B cell (primary cell): ENCODE data around the gene BNIP5. TPM values are rescaled to one million over a fixed set of nuclear protein-coding genes. Genes with fewer than 3 reads are reported as not detected.

Experiments
- ATAC-seq: fragments of 200-7000 bp; cut with Tn5 transposase; one replicate; pipeline ENCODE4 v1.10.0; 2021; ENCODE audit warnings: low read depth, mild to moderate bottlenecking, moderate number of reproducible peaks, moderate library complexity
- CTCF ChIA-PET: fragments of 350-600 bp; sonication (Branson Sonifier 250); formaldehyde crosslinking; loops from one replicate; lab custom pipeline; 2021; ENCODE audit warnings: antibody characterized with exemption, inconsistent platforms; lab: Charles Lee
- POLR2A ChIA-PET: fragments of 350-600 bp; sonication (Branson Sonifier 250); formaldehyde crosslinking; loops from one replicate; lab custom pipeline; 2021; ENCODE audit warnings: antibody characterized with exemption; lab: Charles Lee
- DNase-seq: peaks from one replicate; pipeline ENCODE4 v3.0.0; 2013
- H2AFZ ChIP-seq: 2 replicates; pipeline ENCODE4 v1.6.1; 2012; ENCODE audit warnings: mild to moderate bottlenecking, low read depth, low read length; ENCODE audit not compliant: insufficient read depth, poor library complexity, severe bottlenecking
- H3K27ac ChIP-seq, 2 donors: 1 replicate in 1 of 2; 2 replicates in 1 of 2; pipeline ENCODE4 v1.5.1; 2012 to 2013; ENCODE audit warnings: low read length in 2 of 2, mild to moderate bottlenecking in 2 of 2, moderate library complexity in 1 of 2
- H3K27me3 ChIP-seq, 4 experiments: fragments of 200-600 bp in 1 of 4; sonication (generic) in 1 of 4; replicated peaks in 1 of 4; 1 replicate in 2 of 4; 2 replicates in 2 of 4; pipeline versions ENCODE4 v1.6.1 to v1.7.0; 2013 to 2016; ENCODE audit warnings: low read length in 3 of 4, mild to moderate bottlenecking in 2 of 4, mixed read lengths in 1 of 4, moderate library complexity in 1 of 4; ENCODE audit not compliant: insufficient read depth in 4 of 4, control insufficient read depth in 3 of 4; ENCODE audit errors: control extremely low read depth in 1 of 4
- H3K36me3 ChIP-seq, 2 experiments: replicated peaks in 1 of 2; 1 replicate in 1 of 2; 2 replicates in 1 of 2; pipeline versions ENCODE4 v1.6.1 to v1.7.1; 2013; ENCODE audit warnings: low read length in 1 of 2; ENCODE audit not compliant: insufficient read depth in 2 of 2, control insufficient read depth in 1 of 2; ENCODE audit errors: control extremely low read depth in 1 of 2, extremely low read depth in 1 of 2
- H3K4me1 ChIP-seq, 2 donors: fragments of 200-600 bp in 1 of 2; sonication (generic) in 1 of 2; 1 replicate in 1 of 2; 2 replicates in 1 of 2; pipeline versions ENCODE4 v1.5.1 to v1.6.1; 2013 to 2017; ENCODE audit warnings: low read length in 2 of 2; ENCODE audit not compliant: control insufficient read depth in 2 of 2, insufficient read depth in 2 of 2
- H3K4me2 ChIP-seq: replicated peaks from 2 replicates; pipeline ENCODE3; 2012; ENCODE audit warnings: mild to moderate bottlenecking, low read depth, low read length; ENCODE audit not compliant: poor library complexity, severe bottlenecking
- H3K4me3 ChIP-seq, 5 experiments: fragments of 200-600 bp in 1 of 5; sonication (generic) in 1 of 5; 1 replicate in 3 of 5; 2 replicates in 2 of 5; pipeline versions ENCODE4 v1.5.1 to v1.7.0; 2011 to 2016; ENCODE audit warnings: low read length in 4 of 5, mild to moderate bottlenecking in 4 of 5, low read depth in 2 of 5, control low read depth in 1 of 5, moderate library complexity in 1 of 5; ENCODE audit not compliant: insufficient read depth in 1 of 5; ENCODE audit errors: control extremely low read depth in 1 of 5, extremely low read depth in 1 of 5
- H3K79me2 ChIP-seq: fragments of 200-600 bp; sonication (generic); one replicate; pipeline ENCODE4 v1.6.0; 2016; ENCODE audit warnings: low read length; ENCODE audit not compliant: control insufficient read depth, insufficient read depth
- H3K9ac ChIP-seq: fragments of 200-600 bp; sonication (generic); 2 replicates; pipeline ENCODE4 v1.6.1; 2017; ENCODE audit warnings: mild to moderate bottlenecking, low read length, moderate library complexity
- H3K9me3 ChIP-seq, 3 donors: one replicate each; pipeline versions ENCODE4 v1.6.1 to v1.7.1; 2013; ENCODE audit warnings: low read length in 2 of 3; ENCODE audit not compliant: control insufficient read depth in 2 of 3, insufficient read depth in 1 of 3; ENCODE audit errors: control extremely low read depth in 1 of 3
- H4K20me1 ChIP-seq: 2 replicates; pipeline ENCODE4 v1.6.0; 2012; ENCODE audit warnings: mild to moderate bottlenecking, low read length; ENCODE audit not compliant: insufficient read depth, control insufficient read depth, poor library complexity, severe bottlenecking
- H3K27ac Mint-ChIP-seq: one replicate; pipeline ENCODE4 v1.8.0; 2021; ENCODE audit warnings: mixed read lengths
- H3K27me3 Mint-ChIP-seq: one replicate; pipeline ENCODE4 v1.8.0; 2021; ENCODE audit warnings: mixed read lengths
- H3K4me1 Mint-ChIP-seq: one replicate; pipeline ENCODE4 v1.8.0; 2021; ENCODE audit warnings: mixed read lengths
- H3K4me3 Mint-ChIP-seq: one replicate; pipeline ENCODE4 v1.8.0; 2021; ENCODE audit warnings: mixed read lengths
- H3K9me3 Mint-ChIP-seq: one replicate; pipeline ENCODE4 v1.8.0; 2022; ENCODE audit warnings: mixed read lengths; ENCODE audit not compliant: insufficient read depth
- CTCF ChIP-seq: fragments of 200-600 bp; IDR thresholded peaks from one replicate; pipeline ENCODE4 v1.8.0; 2022; ENCODE audit warnings: antibody characterized with exemption, mild to moderate bottlenecking
- EZH2 ChIP-seq: IDR thresholded peaks from 2 replicates; pipeline ENCODE4 v1.6.1; 2012; ENCODE audit warnings: borderline replicate concordance, low read depth, mild to moderate bottlenecking, moderate library complexity, low read length; ENCODE audit not compliant: insufficient read depth, poor library complexity, severe bottlenecking
- WGBS: methylation state at CpG from one replicate; pipeline ENCODE4 v1.1.5; 2013; ENCODE audit warnings: missing lambda C conversion rate; ENCODE audit not compliant: insufficient coverage; 5-methylcytosine and 5-hydroxymethylcytosine counted together
- intact Hi-C: fragments of 100-400 bp; cut with micrococcal nuclease; formaldehyde crosslinking; loops from one replicate; pipeline ENCODE4 v1.10.0; 2022
- polyA plus RNA-seq: library from polyadenylated mRNA; depleted of rRNA; stranded (reverse); fragments of >200 nt; gene quantifications from 2 replicates; pipeline ENCODE4 v1.2.3, GENCODE V29; 2012
- total RNA-seq, 2 donors: library from RNA; stranded (reverse); fragments of 120-200 nt in 1 of 2; gene quantifications; 1 replicate in 1 of 2; 2 replicates in 1 of 2; pipeline versions ENCODE4 v1.2.3 to v1.2.4, GENCODE V29; 2013 to 2022

BNIP5 gene
- total and polyA plus RNA-seq, 2 donors (not counting 1 experiment from before 2014, with no cell fraction given): 0.06 to 0.10 TPM

DNA sequence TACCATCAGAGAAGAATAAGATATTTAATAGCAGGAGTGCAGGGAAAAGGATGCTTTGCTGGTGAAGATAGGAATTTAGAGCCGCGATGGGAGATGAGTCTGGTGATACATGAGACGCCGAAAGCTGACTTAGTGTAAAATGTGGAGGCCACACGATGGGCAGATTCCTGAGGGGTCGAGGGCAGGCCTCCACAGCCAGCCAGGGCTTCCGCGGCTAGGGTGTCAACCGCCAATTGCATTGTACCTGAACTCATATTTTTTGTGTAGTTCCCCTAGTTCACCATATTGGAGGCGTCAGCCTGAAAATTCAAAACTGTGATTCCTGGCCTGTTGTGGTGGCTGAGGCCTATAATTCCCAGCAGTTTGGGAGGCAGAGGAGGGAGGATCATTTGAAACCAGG is 42.2 kb upstream of the BNIP5 start:
- DNase-seq (no peak), ATAC-seq (no peak)
- peak overlapping the region; percentile 21 for H2AFZ ChIP-seq
- H3K79me2 ChIP-seq: no peaks in the 10 kb centered on the region
- H3K4me3 ChIP-seq: no peak overlapping the region
- ChIA-PET POLR2A (no interaction called here), CTCF (no interaction called here)
- TF ChIP-seq CTCF: no peak
- no peak for TF ChIP-seq EZH2
- Mint-ChIP-seq H3K27me3 (no peaks in the 10 kb centered on the region), H3K4me3 (no peak overlapping the region), H3K9me3 (no peaks in the 10 kb centered on the region), H3K27ac (no peak overlapping the region), H3K4me1 (peaks cover 14% of the 10 kb centered on the region)
- no peak overlapping the region for H3K4me2 ChIP-seq
- intact Hi-C loops: no loop called here
- no peaks in the 10 kb centered on the region for H3K36me3 ChIP-seq
- H3K27ac ChIP-seq: no peak overlapping the region
- no peaks in the 10 kb centered on the region for H3K9me3 ChIP-seq
- H3K27me3 ChIP-seq: no peaks in the 10 kb centered on the region
- WGBS: 95% methylated on average over 9 of the region's 10 CpGs
- H4K20me1 ChIP-seq: no peaks in the 10 kb centered on the region
- H3K4me1 ChIP-seq: peaks cover 0 to 13% of the 10 kb centered on the region in 2 donors
- H3K9ac ChIP-seq: no peak overlapping the region

GRCh38 chr6:36378243-36378920 is 41.7 kb upstream of the BNIP5 start:
- no CpG with 5 or more reads among the region's 4 CpGs for WGBS
- Histone ChIP-seq H3K9me3 (no peaks in the 10 kb centered on the region), H3K27me3 (no peaks in the 10 kb centered on the region), H4K20me1 (no peaks in the 10 kb centered on the region), H3K4me3 (no peak overlapping the region), H3K36me3 (no peaks in the 10 kb centered on the region), H3K79me2 (no peaks in the 10 kb centered on the region), H3K4me2 (no peak overlapping the region), H3K4me1 (peaks cover 0 to 13% of the 10 kb centered on the region in 2 donors), H2AFZ (peak overlapping the region; percentile 21), H3K9ac (no peak overlapping the region), H3K27ac (no peak overlapping the region)
- H3K4me1 Mint-ChIP-seq: peaks cover 14% of the 10 kb centered on the region
- ATAC-seq (no peak), DNase-seq (no peak)
- no peak for TF ChIP-seq EZH2
- no peak for TF ChIP-seq CTCF
- H3K27me3 Mint-ChIP-seq: no peaks in the 10 kb centered on the region
- no peak overlapping the region for H3K4me3 Mint-ChIP-seq
- no peak overlapping the region for H3K27ac Mint-ChIP-seq
- intact Hi-C loops: no loop called here
- ChIA-PET CTCF (no interaction called here), POLR2A (no interaction called here)
- no peaks in the 10 kb centered on the region for H3K9me3 Mint-ChIP-seq
